H9 (cell line): ENCODE measurements around the gene AGTRAP. TPM values are rescaled to one million over a fixed set of nuclear protein-coding genes. Genes with fewer than 3 reads are reported as not detected.

Experiments
- DNase-seq: peaks from one replicate; pipeline ENCODE4 v3.0.0-alpha.2; 2017
- H2AFZ ChIP-seq: one replicate; pipeline ENCODE4 v1.6.1; 2013; ENCODE audit warnings: mild to moderate bottlenecking, low read length, control low read depth, moderate library complexity
- H2AK5ac ChIP-seq: 2 replicates; pipeline ENCODE4 v1.6.1; 2013; ENCODE audit warnings: low read length, control low read depth, mixed read lengths; ENCODE audit not compliant: insufficient read length
- H2BK120ac ChIP-seq: one replicate; pipeline ENCODE4 v1.6.1; 2013; ENCODE audit warnings: low read depth, mild to moderate bottlenecking, low read length, control low read depth, inconsistent platforms; ENCODE audit not compliant: poor library complexity, severe bottlenecking
- H2BK12ac ChIP-seq: 2 replicates; pipeline ENCODE4 v1.6.1; 2013; ENCODE audit warnings: low read length, control low read depth, mixed read lengths, low read depth; ENCODE audit not compliant: insufficient read length
- H2BK15ac ChIP-seq: 2 replicates; pipeline ENCODE4 v1.6.1; 2013; ENCODE audit warnings: low read depth, low read length, control low read depth
- H2BK20ac ChIP-seq: one replicate; pipeline ENCODE4 v1.6.1; 2013; ENCODE audit warnings: low read depth, mild to moderate bottlenecking, low read length, control low read depth, inconsistent platforms; ENCODE audit not compliant: poor library complexity, severe bottlenecking
- H2BK5ac ChIP-seq: 2 replicates; pipeline ENCODE4 v1.6.1; 2013; ENCODE audit warnings: low read length, control low read depth, mixed read lengths; ENCODE audit not compliant: insufficient read length
- H3K14ac ChIP-seq: 2 replicates; pipeline ENCODE4 v1.6.1; 2013; ENCODE audit warnings: low read length, control low read depth; ENCODE audit not compliant: insufficient read depth
- H3K18ac ChIP-seq: 2 replicates; pipeline ENCODE4 v1.6.1; 2013; ENCODE audit warnings: low read depth, mild to moderate bottlenecking, mixed read lengths, low read length, control low read depth; ENCODE audit not compliant: insufficient read length
- H3K23ac ChIP-seq: 2 replicates; pipeline ENCODE4 v1.6.1; 2013; ENCODE audit warnings: low read length, control low read depth, mixed read lengths, low read depth; ENCODE audit not compliant: insufficient read length
- H3K23me2 ChIP-seq: 2 replicates; pipeline ENCODE4 v1.6.1; 2013; ENCODE audit warnings: low read depth, mild to moderate bottlenecking, mixed read lengths, low read length, control low read depth; ENCODE audit not compliant: insufficient read length, poor library complexity, severe bottlenecking
- H3K27ac ChIP-seq: 2 replicates; pipeline ENCODE4 v1.5.1; 2013; ENCODE audit warnings: low read length, control low read depth, mixed read lengths, low read depth; ENCODE audit not compliant: insufficient read length
- H3K27me3 ChIP-seq: 2 replicates; pipeline ENCODE4 v1.6.1; 2013; ENCODE audit warnings: low read length, control low read depth, inconsistent platforms; ENCODE audit not compliant: insufficient read depth
- H3K4ac ChIP-seq: 2 replicates; pipeline ENCODE4 v1.6.1; 2013; ENCODE audit warnings: low read depth, mild to moderate bottlenecking, control low read depth, inconsistent platforms, low read length, moderate library complexity
- H3K4me1 ChIP-seq: 2 replicates; pipeline ENCODE4 v1.6.1; 2013; ENCODE audit warnings: low read length, control low read depth, inconsistent platforms; ENCODE audit not compliant: insufficient read depth
- H3K4me2 ChIP-seq: 2 replicates; pipeline ENCODE4 v1.6.1; 2013; ENCODE audit warnings: low read length, control low read depth, mixed read lengths; ENCODE audit not compliant: insufficient read length, insufficient read depth
- H3K56ac ChIP-seq: 2 replicates; pipeline ENCODE4 v1.6.1; 2013; ENCODE audit warnings: low read depth, mild to moderate bottlenecking, mixed read lengths, low read length, control low read depth; ENCODE audit not compliant: insufficient read length
- H3K79me1 ChIP-seq: 2 replicates; pipeline ENCODE4 v1.6.1; 2013; ENCODE audit warnings: low read depth, mild to moderate bottlenecking, moderate library complexity, low read length, control low read depth, inconsistent platforms; ENCODE audit not compliant: insufficient read depth, poor library complexity, severe bottlenecking
- H3K79me2 ChIP-seq: 2 replicates; pipeline ENCODE4 v1.6.1; 2013; ENCODE audit warnings: low read length, control low read depth, inconsistent platforms; ENCODE audit not compliant: insufficient read depth
- H3K9ac ChIP-seq: 2 replicates; pipeline ENCODE4 v1.6.1; 2013; ENCODE audit warnings: low read length, control low read depth, mixed read lengths; ENCODE audit not compliant: insufficient read length; ENCODE audit errors: extremely low read depth
- H3K9me3 ChIP-seq: one replicate; pipeline ENCODE4 v1.6.1; 2013; ENCODE audit warnings: low read depth, low read length, inconsistent platforms; ENCODE audit not compliant: control insufficient read depth
- H3T11ph ChIP-seq: one replicate; pipeline ENCODE4 v1.6.1; 2013; ENCODE audit warnings: mild to moderate bottlenecking, low read length, control low read depth, inconsistent platforms
- H4K20me1 ChIP-seq: one replicate; pipeline ENCODE4 v1.6.1; 2013; ENCODE audit not compliant: control insufficient read depth, insufficient read length, insufficient read depth
- H4K5ac ChIP-seq: 2 replicates; pipeline ENCODE4 v1.6.1; 2013; ENCODE audit warnings: low read depth, mild to moderate bottlenecking, mixed read lengths, low read length, control low read depth; ENCODE audit not compliant: insufficient read length
- H4K8ac ChIP-seq: replicated peaks from 2 replicates; pipeline ENCODE4 v1.6.1; 2013; ENCODE audit warnings: low read length, control low read depth, mixed read lengths, low read depth; ENCODE audit not compliant: insufficient read length
- H4K91ac ChIP-seq: 2 replicates; pipeline ENCODE4 v1.6.1; 2013; ENCODE audit warnings: low read depth, mild to moderate bottlenecking, moderate library complexity, mixed read lengths, low read length, control low read depth; ENCODE audit not compliant: insufficient read length
- H3K27ac Mint-ChIP-seq, 3 experiments: 2 replicates in 2 of 3; 3 replicates in 1 of 3; pipeline ENCODE4 v1.8.0; 2020 to 2021; ENCODE audit warnings: mixed read lengths in 3 of 3, mild to moderate bottlenecking in 1 of 3, moderate library complexity in 1 of 3
- H3K27me3 Mint-ChIP-seq: 2 replicates; pipeline ENCODE4 v1.8.0; 2021; ENCODE audit warnings: low read depth, mild to moderate bottlenecking, moderate library complexity, mixed read lengths
- H3K36me3 Mint-ChIP-seq, 3 experiments: 2 replicates in 2 of 3; 3 replicates in 1 of 3; pipeline ENCODE4 v1.8.0; 2020 to 2021; ENCODE audit warnings: low read depth in 3 of 3, mixed read lengths in 3 of 3; ENCODE audit not compliant: insufficient read depth in 1 of 3
- H3K4me1 Mint-ChIP-seq, 2 experiments: 2 replicates each; pipeline ENCODE4 v1.8.0; 2020; ENCODE audit warnings: mixed read lengths in 2 of 2
- H3K4me3 Mint-ChIP-seq, 2 experiments: 2 replicates in 1 of 2; 3 replicates in 1 of 2; pipeline ENCODE4 v1.8.0; 2020 to 2021; ENCODE audit warnings: mild to moderate bottlenecking in 2 of 2, mixed read lengths in 2 of 2, moderate library complexity in 1 of 2
- H3K9me3 Mint-ChIP-seq, 2 experiments: 2 replicates in 1 of 2; 3 replicates in 1 of 2; pipeline ENCODE4 v1.8.0; 2020; ENCODE audit warnings: mild to moderate bottlenecking in 2 of 2, mixed read lengths in 2 of 2, moderate library complexity in 1 of 2
- CTCF ChIP-seq: fragments of 200-600 bp; sonication (generic); conservative IDR thresholded peaks from 3 replicates; pipeline ENCODE4 v1.8.0; 2021; ENCODE audit warnings: antibody characterized with exemption, mild to moderate bottlenecking
- WGBS: extraction: QIAGEN DNeasy Blood & Tissue Kit; methylation state at CpG from one replicate; pipeline ENCODE4 v1.1.7; 2013; ENCODE audit warnings: missing lambda C conversion rate, low lambda C conversion rate, mixed read lengths; ENCODE audit not compliant: insufficient read length; ENCODE audit errors: extremely low coverage; 5-methylcytosine and 5-hydroxymethylcytosine counted together
- total RNA-seq: library from RNA; stranded (reverse); gene quantifications from 2 replicates; pipeline ENCODE4 v1.2.1, GENCODE V29; 2021

The AGTRAP gene
- total RNA-seq, 1 experiment from 2014 or later, result 60.9 TPM

GRCh38 chr1:11733306-11733705 lies 2.6 kb upstream of the AGTRAP start:
- H2BK15ac ChIP-seq, result no peak overlapping the region
- no peak overlapping the region for H2AFZ ChIP-seq
- no peaks in the 10 kb centered on the region for H3K79me2 ChIP-seq
- H4K20me1 ChIP-seq, result no peaks in the 10 kb centered on the region
- H3K27me3 Mint-ChIP-seq, result no peaks in the 10 kb centered on the region; the same call in none of the 2 replicates
- H3K4ac ChIP-seq, result no peak overlapping the region
- no peak overlapping the region for H3K4me3 Mint-ChIP-seq
- no peak for DNase-seq
- H3T11ph ChIP-seq, result no peak overlapping the region
- H3K18ac ChIP-seq, result no peak overlapping the region
- H3K4me1 Mint-ChIP-seq, result peaks cover 49 to 50% of the 10 kb centered on the region in 2 experiments
- H3K79me1 ChIP-seq, result no peaks in the 10 kb centered on the region
- H3K14ac ChIP-seq, result no peak overlapping the region
- no peak overlapping the region for H3K23ac ChIP-seq
- no peak overlapping the region for H3K27ac Mint-ChIP-seq
- H3K23me2 ChIP-seq, result peaks cover 6% of the 10 kb centered on the region
- H4K91ac ChIP-seq, result no peak overlapping the region
- no peak overlapping the region for H3K56ac ChIP-seq
- no peak overlapping the region for H3K27ac ChIP-seq
- no peak overlapping the region for H2AK5ac ChIP-seq
- no peak overlapping the region for H2BK120ac ChIP-seq
- no peaks in the 10 kb centered on the region for H3K27me3 ChIP-seq
- no peak overlapping the region for H2BK12ac ChIP-seq
- H2BK20ac ChIP-seq, result no peak overlapping the region
- peaks cover 10% of the 10 kb centered on the region; the same call in 1 of the 2 replicates for H3K4me1 ChIP-seq
- no peak overlapping the region for H3K4me2 ChIP-seq
- TF ChIP-seq CTCF, result no peak
- H4K5ac ChIP-seq, result no peak overlapping the region
- peaks cover 0 to 3% (median 0%) of the 10 kb centered on the region in 3 experiments; a peak in 2 of 7 replicates for H3K36me3 Mint-ChIP-seq
- no peak overlapping the region for H2BK5ac ChIP-seq
- no peaks in the 10 kb centered on the region for H3K9me3 ChIP-seq
- no peaks in the 10 kb centered on the region; a peak in 1 of 5 replicates for H3K9me3 Mint-ChIP-seq
- H4K8ac ChIP-seq, result no peak overlapping the region
- no peak overlapping the region for H3K9ac ChIP-seq
- no CpG with 5 or more reads among the region's 3 CpGs for WGBS
